PFSK-1 (cell line): ENCODE measurements around the gene CUX1.

Source experiments
- FOXP2 ChIP-seq: optimal IDR thresholded peaks from 2 replicates; pipeline ENCODE3; 2011; ENCODE audit warnings: borderline replicate concordance, control low read depth, inconsistent platforms; ENCODE audit not compliant: insufficient read depth; ENCODE audit errors: extremely low read length, extremely low read depth
- POLR2AphosphoS5 ChIP-seq: IDR thresholded peaks from 2 replicates; pipeline ENCODE4 v1.6.1; 2012; ENCODE audit warnings: low read depth, mild to moderate bottlenecking, control low read depth, low read length, moderate library complexity
- REST ChIP-seq, 2 experiments: IDR thresholded peaks; 2 replicates each; pipeline versions ENCODE4 v1.6.1 to v1.8.0; 2011 to 2012; ENCODE audit warnings: low read depth in 2 of 2, low read length in 2 of 2, control low read depth in 1 of 2, inconsistent platforms in 1 of 2, mild to moderate bottlenecking in 1 of 2, moderate library complexity in 1 of 2; ENCODE audit not compliant: insufficient read depth in 1 of 2
- SIN3A ChIP-seq: IDR thresholded peaks from 2 replicates; pipeline ENCODE4 v1.6.1; 2012; ENCODE audit warnings: mild to moderate bottlenecking, low read length, moderate library complexity, borderline replicate concordance; ENCODE audit not compliant: insufficient read depth
- TAF1 ChIP-seq: IDR thresholded peaks from 2 replicates; pipeline ENCODE4 v1.6.1; 2012; ENCODE audit warnings: low read length, control low read depth, borderline replicate concordance; ENCODE audit not compliant: insufficient read depth

CUX1 gene

GRCh38 chr7:102283477-102284189 is 466.2 kb downstream of the CUX1 start:
- TF ChIP-seq FOXP2, result no peak
- no peak for TF ChIP-seq SIN3A
- no peak for TF ChIP-seq REST (IDR thresholded peaks at IDR 0.05; ENCODE audit: insufficient read depth in 1 of 2, low read depth in 2 of 2, low read length in 2 of 2)
- no peak for TF ChIP-seq POLR2AphosphoS5
- TF ChIP-seq TAF1, result no peak

DNA sequence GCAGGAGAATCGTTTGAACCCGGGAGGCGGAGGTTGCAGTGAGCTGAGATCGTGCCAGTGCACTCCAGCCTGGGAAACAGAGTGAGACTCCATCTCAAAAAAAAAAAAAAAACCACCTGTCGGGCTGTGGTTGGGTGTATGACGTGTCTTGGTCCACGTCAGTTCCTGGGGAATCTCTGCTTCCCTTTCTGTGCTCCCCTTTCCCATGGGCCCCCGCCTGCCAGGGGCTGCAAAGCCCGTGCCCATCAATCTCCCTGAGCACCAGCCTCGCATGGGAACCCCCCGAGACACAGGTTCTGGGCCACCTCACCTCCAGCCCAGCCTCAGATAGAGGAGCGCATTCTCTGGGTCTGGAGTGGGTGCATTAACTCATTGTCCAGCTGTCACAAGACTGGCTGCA is 467.0 kb downstream of the CUX1 start:
- TF ChIP-seq TAF1 (no peak), FOXP2 (no peak), REST (IDR thresholded peaks at IDR 0.05; ENCODE audit: insufficient read depth in 1 of 2, low read depth in 2 of 2, low read length in 2 of 2) (no peak), POLR2AphosphoS5 (no peak), SIN3A (no peak)

GRCh38 chr7:102284891-102285539 is 467.6 kb downstream of the CUX1 start:
- TF ChIP-seq FOXP2, result no peak
- TF ChIP-seq TAF1, result no peak
- TF ChIP-seq SIN3A, result no peak

DNA sequence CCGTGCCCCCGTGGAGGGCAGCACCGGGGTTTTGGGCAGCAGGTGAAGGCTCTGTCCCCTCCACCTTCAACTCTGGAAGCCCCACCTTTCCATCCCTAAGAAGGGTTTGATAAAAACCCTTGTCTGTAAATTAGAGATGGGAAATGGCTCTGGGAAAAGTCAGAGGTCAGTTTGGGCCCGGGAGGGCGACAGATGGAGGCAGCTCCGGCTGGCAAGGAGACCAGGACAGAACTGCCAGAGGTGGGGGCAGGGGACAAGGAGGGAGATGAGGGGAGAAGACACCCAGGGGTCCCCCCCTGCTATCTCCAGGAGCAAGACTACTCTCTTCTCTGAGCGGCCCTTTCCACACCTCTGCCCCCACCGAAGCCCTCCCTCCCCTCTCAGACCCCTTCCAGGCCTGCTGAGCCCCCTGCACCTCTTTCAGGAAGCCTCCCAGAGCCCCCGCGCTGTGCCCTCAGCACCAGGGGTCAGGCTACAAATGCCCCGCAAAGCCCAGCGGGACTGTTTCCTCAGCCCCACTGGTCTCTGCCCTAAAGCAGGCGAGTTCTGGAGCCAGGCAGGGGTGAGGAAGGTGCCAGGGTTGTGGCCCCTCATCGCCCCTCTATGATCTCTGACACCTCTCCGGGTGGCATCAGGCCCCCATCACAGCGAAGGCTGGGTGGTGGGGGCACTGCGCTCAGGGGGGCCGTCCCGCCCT is 468.3 kb downstream of the CUX1 start:
- TF ChIP-seq REST (IDR thresholded peaks at IDR 0.05; ENCODE audit: insufficient read depth in 1 of 2, low read depth in 2 of 2, low read length in 2 of 2) (no peak), TAF1 (no peak), FOXP2 (no peak), SIN3A (no peak), POLR2AphosphoS5 (no peak)

DNA sequence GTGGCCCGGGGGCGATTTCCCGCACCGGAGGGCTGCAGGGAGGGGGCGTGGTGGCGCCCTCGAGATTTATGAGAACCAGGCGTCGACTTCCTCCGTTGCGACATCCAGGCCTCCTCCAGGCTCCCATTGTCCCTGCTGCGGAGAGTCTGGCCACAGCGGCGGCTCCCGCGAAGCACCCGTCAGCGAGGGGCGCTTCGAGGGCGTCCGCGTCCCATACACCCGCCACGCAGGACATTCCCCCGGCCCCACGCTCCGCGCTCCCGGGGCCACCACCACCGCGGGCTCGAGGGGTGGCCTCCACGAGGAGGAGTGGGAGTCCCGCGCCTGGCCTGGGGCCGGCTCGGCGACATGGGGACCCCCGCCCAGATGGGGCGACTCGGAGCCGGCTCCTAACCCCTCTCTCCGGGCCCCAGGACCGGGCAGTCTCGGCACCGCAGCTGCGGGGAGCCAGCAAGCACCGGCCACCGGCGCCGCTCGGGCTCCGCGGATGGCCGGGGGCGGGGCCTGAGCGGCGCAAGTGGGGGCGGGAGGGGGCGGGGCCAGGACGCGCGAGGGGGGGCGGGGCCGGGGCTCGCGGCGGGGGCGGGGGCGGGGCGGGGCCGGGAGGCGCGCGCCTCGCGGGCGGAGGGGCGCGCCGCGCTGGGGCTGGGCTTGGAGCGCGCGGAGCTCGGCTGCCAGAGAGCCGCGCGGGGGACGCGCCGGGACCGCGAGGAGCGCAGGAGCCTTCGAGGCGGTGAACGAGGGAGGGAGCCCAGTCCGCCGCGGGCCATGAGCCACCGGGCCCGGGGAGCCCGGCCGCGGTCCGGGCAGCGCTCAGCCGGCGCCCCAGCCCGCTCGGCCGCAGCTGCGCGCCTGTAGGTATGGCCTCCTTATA is 469.0 kb downstream of the CUX1 start, which contains the start of gene SH2B2:
TSS of gene SH2B2 (plus strand) at position 632 of the 874 bp plus-strand sequence. CDS start 13,683 bp downstream, outside the sequence.
- no peak for TF ChIP-seq FOXP2
- TF ChIP-seq TAF1, result peak; percentile 64; the same call in 1 of the 2 replicates
- no peak for TF ChIP-seq SIN3A
- no peak for TF ChIP-seq REST (IDR thresholded peaks at IDR 0.05; ENCODE audit: insufficient read depth in 1 of 2, low read depth in 2 of 2, low read length in 2 of 2)
- peak; percentile 82 for TF ChIP-seq POLR2AphosphoS5
